ENCODE measurements around the gene WWC1.
A peak's percentile ranks its signal among the peaks of the same experiment; 100 is the strongest.
"Not testable (repeated sequence)": the region's sequence is repeated elsewhere in the genome, so short reads cannot be mapped to it uniquely, and the experiment has no call there.

WWC1 gene

GRCh38 chr5:168308976-168309598 lies 17.6 kb downstream of the WWC1 start:
- no peak for DNase-seq (ENCODE audit: low read depth)

GRCh38 chr5:168310541-168310940 lies 19.1 kb downstream of the WWC1 start:
- DNase-seq (ENCODE audit: low read depth): not testable (repeated sequence)

- no peak for DNase-seq (ENCODE audit: low read depth)
Observed at GRCh38 chr5:168311061-168311566, 19.7 kb downstream of the WWC1 start.

GRCh38 chr5:168312606-168313295 lies 21.3 kb downstream of the WWC1 start:
- DNase-seq (ENCODE audit: low read depth): no peak

- no peak for DNase-seq (ENCODE audit: low read depth)
Observed at GRCh38 chr5:168313596-168314204, 22.3 kb downstream of the WWC1 start.

- peak; percentile 90 for DNase-seq (ENCODE audit: low read depth)
Observed at GRCh38 chr5:168314735-168315411, 23.4 kb downstream of the WWC1 start.

GRCh38 chr5:168315416-168316138 lies 24.1 kb downstream of the WWC1 start:
- no peak for DNase-seq (ENCODE audit: low read depth)

- DNase-seq (ENCODE audit: low read depth): no peak
Observed at GRCh38 chr5:168316139-168316578, 24.7 kb downstream of the WWC1 start.

GRCh38 chr5:168317096-168317520 lies 25.7 kb downstream of the WWC1 start:
- DNase-seq (ENCODE audit: low read depth): no peak

GRCh38 chr5:168317521-168318147 lies 26.2 kb downstream of the WWC1 start:
- DNase-seq (ENCODE audit: low read depth): peak; percentile 96

GRCh38 chr5:168318240-168318639 lies 26.8 kb downstream of the WWC1 start:
- DNase-seq (ENCODE audit: low read depth): no peak

- DNase-seq (ENCODE audit: low read depth): no peak
Observed at GRCh38 chr5:168319774-168320173, 28.3 kb downstream of the WWC1 start.

GRCh38 chr5:168320805-168321204 lies 29.4 kb downstream of the WWC1 start:
- no peak for DNase-seq (ENCODE audit: low read depth)

- no peak for DNase-seq (ENCODE audit: low read depth)
Observed at GRCh38 chr5:168324859-168325630, 33.6 kb downstream of the WWC1 start.

- no peak for DNase-seq (ENCODE audit: low read depth)
Observed at GRCh38 chr5:168327019-168327421, 35.6 kb downstream of the WWC1 start.

GRCh38 chr5:168327451-168327850 lies 36.0 kb downstream of the WWC1 start:
- DNase-seq (ENCODE audit: low read depth): no peak

GRCh38 chr5:168327994-168328393 lies 36.5 kb downstream of the WWC1 start:
- no peak for DNase-seq (ENCODE audit: low read depth)

GRCh38 chr5:168328814-168329213 lies 37.4 kb downstream of the WWC1 start:
- DNase-seq (ENCODE audit: low read depth): no peak

- no peak for DNase-seq (ENCODE audit: low read depth)
Observed at GRCh38 chr5:168329302-168329701, 37.9 kb downstream of the WWC1 start.

GRCh38 chr5:168332042-168332441 lies 40.6 kb downstream of the WWC1 start:
- DNase-seq (ENCODE audit: low read depth): no peak

- DNase-seq (ENCODE audit: low read depth): no peak
Observed at GRCh38 chr5:168334280-168334679, 42.8 kb downstream of the WWC1 start.

All from non-pigmented ciliary epithelial cell (primary cell).